ENCODE data around the gene NBEA. TPM values are rescaled to one million over a fixed set of nuclear protein-coding genes. Genes with fewer than 3 reads are reported as not detected.

Gene NBEA
- total RNA-seq, 1 donor from 2014 or later, result 251 TPM

DNA sequence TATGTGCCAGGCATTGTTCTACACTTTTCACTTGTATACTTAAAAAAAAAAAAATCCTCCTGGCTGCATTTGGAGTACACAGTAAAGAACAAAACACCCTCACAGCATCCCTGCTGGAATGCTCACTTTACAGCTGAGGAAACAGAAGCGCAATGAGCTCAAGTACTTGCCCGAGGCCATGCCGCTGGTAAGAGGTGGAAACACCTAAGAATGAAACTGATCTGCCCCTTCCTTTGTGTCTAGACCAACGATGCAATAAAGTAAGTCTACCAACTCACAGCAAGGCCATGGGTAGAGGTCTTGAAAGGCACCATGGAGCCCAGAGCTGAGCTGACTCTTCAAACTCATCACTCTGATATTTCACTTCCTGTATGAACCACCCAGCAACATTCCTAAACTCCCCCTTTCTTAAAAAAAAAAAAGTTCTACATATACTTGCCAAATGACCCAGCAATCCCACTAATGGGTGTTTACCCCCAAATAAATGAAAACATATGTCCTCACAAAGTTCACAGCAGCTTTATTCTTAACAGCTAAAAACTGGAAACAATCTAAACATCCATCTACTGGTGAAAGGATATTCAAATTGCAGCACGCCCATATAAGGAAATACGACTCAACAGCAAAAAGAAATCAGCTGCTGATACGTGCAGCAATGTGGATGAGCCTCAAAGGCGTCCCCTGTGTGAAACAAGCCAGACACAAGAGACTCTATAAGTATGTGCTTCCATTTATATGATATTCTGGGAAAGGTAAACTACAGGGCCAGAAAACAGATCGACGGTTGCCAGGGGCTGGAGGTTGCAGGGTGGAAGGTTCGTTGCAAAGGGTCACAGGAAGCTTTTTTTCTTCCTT is 771.1 kb downstream of the NBEA start:
- DNase-seq, result no peak

DNA sequence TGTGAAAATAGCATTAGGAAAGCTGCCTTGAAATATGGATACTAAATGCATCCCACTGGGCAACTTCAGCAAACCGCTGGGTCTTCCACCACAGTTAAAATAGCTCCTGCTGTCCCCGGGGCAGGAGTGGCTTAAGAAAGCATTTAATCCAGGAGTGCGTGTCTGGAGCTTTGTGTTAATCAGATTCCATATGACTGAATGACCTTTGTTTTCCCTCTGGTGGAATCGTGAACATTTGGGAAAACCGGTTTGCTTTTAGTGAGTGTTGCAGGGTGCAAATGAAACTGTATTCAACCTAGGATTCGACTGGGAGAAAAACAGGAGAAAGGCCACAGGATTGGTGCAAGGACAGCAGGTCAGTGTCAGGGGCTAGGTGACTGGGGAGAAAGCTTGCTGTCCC is 772.1 kb downstream of the NBEA start:
- no peak for DNase-seq

DNA sequence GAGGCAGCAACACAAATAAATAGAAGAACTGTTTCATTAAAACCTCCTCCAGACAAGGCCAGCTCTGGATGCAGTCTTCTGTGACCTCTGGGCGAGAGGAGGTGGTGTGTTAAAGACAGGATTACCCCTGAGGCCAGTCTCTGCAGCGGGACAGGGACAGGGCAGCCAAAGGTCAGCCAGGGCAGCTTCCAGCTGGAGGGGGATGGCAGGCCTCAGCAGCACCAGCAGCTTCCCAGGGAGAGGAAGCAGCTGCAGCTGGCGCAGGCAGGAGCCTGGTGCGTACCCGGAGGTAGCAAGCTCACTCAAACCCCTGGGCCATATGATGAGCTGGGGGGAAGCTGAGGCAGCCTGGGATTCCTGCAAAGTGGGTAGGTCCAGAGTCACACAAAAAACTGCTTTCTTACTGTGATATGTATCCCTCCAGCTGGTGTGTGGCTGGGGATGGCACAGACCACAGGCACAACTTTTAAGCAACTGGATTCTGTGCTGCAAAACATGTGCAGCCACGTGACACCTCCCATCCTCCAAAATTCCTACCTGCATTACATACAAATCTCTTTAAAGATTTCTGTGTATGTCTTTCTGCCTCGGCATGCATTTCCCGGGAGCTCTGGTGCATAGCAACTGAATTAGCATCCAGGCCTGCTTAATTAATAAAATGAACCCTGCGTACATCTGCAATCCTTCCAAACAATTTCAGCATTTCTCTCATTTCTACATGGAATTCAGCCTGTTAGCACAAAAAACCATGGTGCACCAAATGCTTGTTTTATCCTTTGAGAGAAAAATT is 772.7 kb downstream of the NBEA start:
- no peak for DNase-seq

DNA sequence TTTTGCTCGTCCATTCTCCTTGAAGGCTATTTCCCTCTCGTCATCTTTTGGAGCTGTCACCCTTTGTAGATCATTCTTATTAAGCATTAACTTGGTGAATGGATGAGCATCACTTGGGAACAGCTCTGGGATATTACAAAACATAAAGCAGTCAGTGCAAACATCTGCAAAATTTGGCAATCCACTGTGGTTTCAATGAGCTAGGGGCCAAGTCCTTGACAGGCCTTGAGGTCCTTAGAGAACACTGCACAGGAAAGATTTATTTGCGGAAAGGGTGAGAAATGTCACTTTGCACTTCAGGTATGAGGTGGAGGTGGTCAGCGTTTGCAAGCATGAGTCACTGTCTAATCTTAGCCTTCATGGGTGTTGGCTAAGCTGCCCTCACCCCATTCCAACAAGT is 774.1 kb downstream of the NBEA start:
- no peak for DNase-seq

DNA sequence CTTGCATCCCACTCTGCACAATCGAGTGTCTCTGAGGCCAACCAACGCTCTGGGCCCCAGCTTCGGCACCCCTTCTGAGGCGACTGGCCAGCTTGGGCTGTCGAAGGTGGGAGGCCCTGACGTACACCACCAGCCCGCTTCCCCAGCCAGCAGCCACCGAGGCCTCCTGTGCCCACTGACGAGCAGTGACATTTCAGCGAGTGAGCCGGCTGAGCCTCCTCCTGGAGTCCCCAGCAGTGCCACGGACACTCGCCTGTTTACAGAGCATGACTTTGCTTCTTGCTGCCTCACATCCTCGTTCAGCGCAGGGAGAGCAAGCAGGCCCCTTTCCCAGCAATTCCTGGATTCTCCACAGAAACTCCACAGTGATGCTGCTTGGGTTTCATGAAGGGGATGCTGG is 774.7 kb downstream of the NBEA start:
- DNase-seq, result no peak

DNA sequence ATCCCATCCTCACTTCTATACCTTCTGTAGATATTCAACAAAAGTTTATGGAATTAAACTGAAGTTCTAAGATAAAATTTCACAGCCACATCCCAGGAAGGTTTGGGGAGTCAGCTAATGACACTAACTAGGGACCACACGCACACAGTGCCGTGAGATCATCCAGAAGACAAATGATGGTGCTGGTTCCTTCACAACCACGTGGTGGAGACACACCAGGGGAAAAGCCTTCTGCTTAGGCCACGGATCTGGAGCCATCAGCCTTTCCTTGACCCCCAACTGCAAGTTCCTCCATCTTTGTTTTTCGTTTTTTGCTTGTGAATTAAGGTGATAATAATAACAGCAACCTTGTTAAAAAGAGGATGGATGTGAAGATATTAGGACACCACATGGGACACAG is 776.0 kb downstream of the NBEA start:
- no peak for DNase-seq

DNA sequence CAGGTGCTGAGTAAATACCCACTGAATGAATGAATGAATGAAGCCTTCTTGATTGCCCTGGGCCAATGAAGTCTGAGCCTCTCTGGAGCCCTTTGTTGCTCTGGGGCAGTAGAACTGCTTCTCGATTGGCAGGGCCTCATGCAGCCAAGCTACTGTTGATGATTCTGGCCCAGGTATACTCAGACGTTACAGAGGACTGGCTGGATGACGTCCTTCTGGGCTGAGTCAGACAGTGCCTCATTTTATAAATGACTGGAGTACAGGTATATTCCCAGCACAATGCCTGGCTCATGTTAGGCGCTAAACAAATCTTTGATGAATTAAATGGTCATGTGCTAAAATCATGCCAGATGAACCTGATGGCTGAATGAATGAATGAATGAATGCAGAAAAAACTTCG is 778.2 kb downstream of the NBEA start:
- no peak for DNase-seq

DNA sequence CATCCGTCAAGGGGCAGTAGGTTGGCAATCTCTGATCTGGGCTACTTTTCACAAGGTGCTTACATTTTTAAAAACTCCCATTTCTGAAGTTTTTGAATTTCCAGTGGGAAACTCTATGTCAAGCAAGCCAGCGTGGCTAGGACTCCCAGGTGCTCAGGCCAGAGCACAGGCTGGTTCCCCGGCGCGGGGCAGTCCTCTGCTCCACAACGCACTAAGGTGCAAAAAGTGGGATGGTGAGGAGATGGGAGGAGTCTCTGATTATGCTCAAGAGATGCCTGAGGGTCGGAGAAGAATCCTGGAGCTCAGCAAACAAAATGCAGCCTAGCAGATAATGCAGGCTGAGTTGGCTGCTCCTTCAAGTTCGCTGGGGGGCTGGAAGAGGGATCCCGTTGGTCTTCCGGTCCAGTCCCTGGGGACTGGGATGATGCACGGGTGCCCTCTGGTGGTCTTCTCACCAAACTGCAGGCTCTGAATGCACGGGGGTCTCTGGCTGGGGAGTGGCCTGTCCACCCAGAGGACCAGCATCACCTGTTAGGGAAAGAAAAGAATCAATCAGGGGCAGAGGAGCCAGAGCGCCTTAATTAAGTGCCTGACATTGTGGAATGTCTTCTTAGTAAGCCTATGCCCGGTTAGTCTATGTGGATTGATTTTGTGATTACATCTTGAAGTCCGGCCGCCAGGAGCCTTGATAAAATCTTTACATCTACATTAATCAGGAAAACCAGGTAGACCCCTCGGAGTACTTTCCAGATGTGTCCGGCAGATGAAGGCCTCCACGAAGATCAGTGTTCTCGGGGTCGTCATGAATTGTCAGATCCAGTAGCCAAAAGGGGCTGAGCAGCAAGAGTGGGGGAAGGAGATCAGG is 778.9 kb downstream of the NBEA start:
- DNase-seq, result peak; percentile 9

Small RNAs within 50 kb of the gene (small RNA-seq; reads per million reads assigned to genes)
- gene RF00017, result not detected

All from occipital lobe (tissue), 3 donors.